Tibial artery (tissue), 4 donors: ENCODE data around the gene RSF1.

Experiments
- DNase-seq, 2 donors: peaks; one replicate each; pipeline ENCODE4 v3.0.0-alpha.2; 2019
- H3K27ac ChIP-seq, 2 donors: fragments of 200-600 bp; sonication (generic) in 1 of 2; 1 replicate in 1 of 2; 2 replicates in 1 of 2; pipeline ENCODE4 v1.5.1; 2018 to 2019; ENCODE audit warnings: mild to moderate bottlenecking in 1 of 2
- H3K27me3 ChIP-seq, 2 donors: fragments of 200-600 bp; sonication (generic) in 1 of 2; one replicate each; pipeline versions ENCODE4 v1.5.1 to v1.6.0; 2016 to 2019
- H3K36me3 ChIP-seq, 3 donors: fragments of 200-600 bp; sonication (generic) in 2 of 3; one replicate each; pipeline ENCODE4 v1.5.1; 2016 to 2019; ENCODE audit warnings: mild to moderate bottlenecking in 2 of 3
- H3K4me1 ChIP-seq, 4 donors: fragments of 200-600 bp; sonication (generic) in 2 of 4; 1 replicate in 3 of 4; 2 replicates in 1 of 4; pipeline ENCODE4 v1.5.1; 2016 to 2019
- H3K4me3 ChIP-seq, 2 donors: fragments of 200-600 bp; sonication (generic) in 1 of 2; 1 replicate in 1 of 2; 2 replicates in 1 of 2; pipeline ENCODE4 v1.5.1; 2018 to 2019; ENCODE audit warnings: mild to moderate bottlenecking in 2 of 2
- H3K9me3 ChIP-seq, 3 donors: fragments of 200-600 bp; sonication (generic) in 1 of 3; one replicate each; pipeline ENCODE4 v1.5.1; 2016 to 2019
- CTCF ChIP-seq, 2 experiments: fragments of 200-600 bp in 1 of 2; fragments of 450-650 bp in 1 of 2; IDR thresholded peaks; one replicate each; pipeline ENCODE4 v1.5.1; 2017 to 2019; ENCODE audit warnings: antibody characterized with exemption in 2 of 2, mild to moderate bottlenecking in 1 of 2, moderate library complexity in 1 of 2
- intact Hi-C: fragments of 100-400 bp; cut with DNase I; formaldehyde crosslinking; loops from one replicate; pipeline ENCODE4 v1.15.0; 2023; ENCODE audit warnings: low total_unique reads

RSF1 gene

GRCh38 chr11:77661670-77662069 is 158.9 kb downstream of the RSF1 start:
- no peak for DNase-seq
- peaks cover 2 to 27% (median 5%) of the 10 kb centered on the region in 3 donors for H3K36me3 ChIP-seq
- no peaks in the 10 kb centered on the region for H3K27me3 ChIP-seq
- no peak overlapping the region for H3K4me3 ChIP-seq
- TF ChIP-seq CTCF (IDR thresholded peaks at IDR 0.05), result no peak
- H3K27ac ChIP-seq, result no peak overlapping the region
- no peaks in the 10 kb centered on the region for H3K4me1 ChIP-seq
- H3K9me3 ChIP-seq, result no peaks in the 10 kb centered on the region
- intact Hi-C loops, result no loop called here

- intact Hi-C loops, result no loop called here
- Histone ChIP-seq H3K27ac (no peak overlapping the region), H3K27me3 (no peaks in the 10 kb centered on the region)
Measured at GRCh38 chr11:77660947-77661346, 159.6 kb downstream of the RSF1 start.

GRCh38 chr11:77658213-77659013 is 162.1 kb downstream of the RSF1 start:
- intact Hi-C loops, result no loop called here
- Histone ChIP-seq H3K36me3 (no peaks in the 10 kb centered on the region), H3K4me3 (no peak overlapping the region), H3K4me1 (no peaks in the 10 kb centered on the region), H3K27ac (no peak overlapping the region), H3K27me3 (no peaks in the 10 kb centered on the region), H3K9me3 (no peaks in the 10 kb centered on the region)
- no peak for DNase-seq
- no peak for TF ChIP-seq CTCF (IDR thresholded peaks at IDR 0.05)

More at GRCh38 chr11:77660947-77661346, 159.6 kb downstream of the RSF1 start:
- Histone ChIP-seq H3K36me3 (peaks cover 0 to 20% (median 5%) of the 10 kb centered on the region in 3 donors), H3K9me3 (no peaks in the 10 kb centered on the region), H3K4me1 (no peaks in the 10 kb centered on the region), H3K4me3 (no peak overlapping the region)
- no peak for TF ChIP-seq CTCF (IDR thresholded peaks at IDR 0.05)
- no peak for DNase-seq

- DNase-seq, result no peak
- no peak overlapping the region for H3K27ac ChIP-seq
- intact Hi-C loops, result no loop called here
- H3K36me3 ChIP-seq, result no peaks in the 10 kb centered on the region
- TF ChIP-seq CTCF (IDR thresholded peaks at IDR 0.05), result no peak
- no peaks in the 10 kb centered on the region for H3K4me1 ChIP-seq
- no peaks in the 10 kb centered on the region for H3K9me3 ChIP-seq
- H3K4me3 ChIP-seq, result no peak overlapping the region
- no peaks in the 10 kb centered on the region for H3K27me3 ChIP-seq
Measured at GRCh38 chr11:77656362-77656761, 164.2 kb downstream of the RSF1 start.

- Histone ChIP-seq H3K4me3 (no peak overlapping the region), H3K27me3 (no peaks in the 10 kb centered on the region), H3K9me3 (no peaks in the 10 kb centered on the region), H3K36me3 (no peaks in the 10 kb centered on the region), H3K27ac (no peak overlapping the region), H3K4me1 (no peaks in the 10 kb centered on the region)
- DNase-seq, result no peak
- no peak for TF ChIP-seq CTCF (IDR thresholded peaks at IDR 0.05)
- intact Hi-C loops, result no loop called here
Measured at GRCh38 chr11:77654770-77655434, 165.6 kb downstream of the RSF1 start.
